HUES6 (cell line): Measurements from ENCODE around the gene COL18A1.

ENCODE experiments used
- H3K27ac ChIP-seq: 2 replicates; pipeline ENCODE4 v1.7.0; 2013; ENCODE audit warnings: low read depth, mild to moderate bottlenecking, low read length, inconsistent platforms
- H3K27me3 ChIP-seq: 2 replicates; pipeline ENCODE4 v1.6.1; 2013; ENCODE audit warnings: low read length; ENCODE audit not compliant: control insufficient read depth, insufficient read depth
- H3K36me3 ChIP-seq: 2 replicates; pipeline ENCODE4 v1.6.1; 2013; ENCODE audit warnings: low read length; ENCODE audit not compliant: control insufficient read depth, insufficient read depth
- H3K4me1 ChIP-seq: 2 replicates; pipeline ENCODE4 v1.6.1; 2013; ENCODE audit warnings: low read length; ENCODE audit not compliant: control insufficient read depth, insufficient read depth
- H3K4me3 ChIP-seq: 2 replicates; pipeline ENCODE4 v1.5.1; 2013; ENCODE audit warnings: low read depth, low read length
- H3K9ac ChIP-seq: one replicate; pipeline ENCODE4 v1.6.1; 2013; ENCODE audit warnings: mild to moderate bottlenecking, low read length
- H3K9me3 ChIP-seq: 2 replicates; pipeline ENCODE4 v1.6.1; 2013; ENCODE audit warnings: low read depth, low read length; ENCODE audit not compliant: control insufficient read depth, insufficient read depth

COL18A1 gene

GRCh38 chr21:45492765-45493164 lies 87.8 kb downstream of the COL18A1 start:
- Histone ChIP-seq H3K4me3 (no peak overlapping the region), H3K36me3 (peaks cover 81% of the 10 kb centered on the region), H3K4me1 (peaks cover 18% of the 10 kb centered on the region), H3K27me3 (no peaks in the 10 kb centered on the region), H3K9me3 (no peaks in the 10 kb centered on the region), H3K27ac (no peak overlapping the region), H3K9ac (no peak overlapping the region)

GRCh38 chr21:45493401-45494001 lies 88.5 kb downstream of the COL18A1 start:
- Histone ChIP-seq H3K4me3 (no peak overlapping the region), H3K36me3 (peaks cover 82% of the 10 kb centered on the region), H3K27me3 (no peaks in the 10 kb centered on the region), H3K9ac (no peak overlapping the region), H3K27ac (no peak overlapping the region; the same call in 1 of the 2 replicates), H3K4me1 (peaks cover 11% of the 10 kb centered on the region), H3K9me3 (no peaks in the 10 kb centered on the region)

GRCh38 chr21:45494135-45494850 lies 89.3 kb downstream of the COL18A1 start:
- Histone ChIP-seq H3K27ac (no peak overlapping the region; the same call in 1 of the 2 replicates), H3K27me3 (no peaks in the 10 kb centered on the region), H3K4me3 (no peak overlapping the region), H3K9me3 (no peaks in the 10 kb centered on the region), H3K36me3 (peaks cover 88% of the 10 kb centered on the region), H3K9ac (no peak overlapping the region), H3K4me1 (peaks cover 3% of the 10 kb centered on the region; the same call in 1 of the 2 replicates)

GRCh38 chr21:45494851-45495680 lies 90.1 kb downstream of the COL18A1 start:
- Histone ChIP-seq H3K9ac (no peak overlapping the region), H3K36me3 (peaks cover 94% of the 10 kb centered on the region), H3K4me3 (no peak overlapping the region), H3K9me3 (no peaks in the 10 kb centered on the region), H3K27me3 (no peaks in the 10 kb centered on the region), H3K4me1 (no peaks in the 10 kb centered on the region), H3K27ac (no peak overlapping the region)

- Histone ChIP-seq H3K27ac (no peak overlapping the region), H3K9me3 (no peaks in the 10 kb centered on the region), H3K4me3 (no peak overlapping the region), H3K36me3 (peaks cover 84% of the 10 kb centered on the region), H3K4me1 (no peaks in the 10 kb centered on the region), H3K9ac (no peak overlapping the region), H3K27me3 (no peaks in the 10 kb centered on the region)
These were observed 91.4 kb downstream of the COL18A1 start for GRCh38 chr21:45496151-45496967.

GRCh38 chr21:45496968-45497845 lies 92.2 kb downstream of the COL18A1 start:
- H3K9ac ChIP-seq: no peak overlapping the region
- no peaks in the 10 kb centered on the region for H3K9me3 ChIP-seq
- H3K27ac ChIP-seq: no peak overlapping the region
- H3K4me1 ChIP-seq: no peaks in the 10 kb centered on the region
- H3K4me3 ChIP-seq: no peak overlapping the region
- peaks cover 80% of the 10 kb centered on the region for H3K36me3 ChIP-seq
- H3K27me3 ChIP-seq: no peaks in the 10 kb centered on the region

GRCh38 chr21:45497846-45498645 lies 93.1 kb downstream of the COL18A1 start:
- Histone ChIP-seq H3K9me3 (no peaks in the 10 kb centered on the region), H3K4me1 (no peaks in the 10 kb centered on the region), H3K9ac (no peak overlapping the region), H3K4me3 (no peak overlapping the region), H3K27ac (no peak overlapping the region), H3K27me3 (no peaks in the 10 kb centered on the region), H3K36me3 (peaks cover 78% of the 10 kb centered on the region)

- Histone ChIP-seq H3K27ac (no peak overlapping the region), H3K9ac (no peak overlapping the region), H3K36me3 (peaks cover 72% of the 10 kb centered on the region), H3K4me3 (no peak overlapping the region), H3K9me3 (no peaks in the 10 kb centered on the region), H3K27me3 (no peaks in the 10 kb centered on the region), H3K4me1 (no peaks in the 10 kb centered on the region)
These were observed 93.7 kb downstream of the COL18A1 start for GRCh38 chr21:45498646-45499000.

- Histone ChIP-seq H3K27ac (no peak overlapping the region), H3K9ac (no peak overlapping the region), H3K4me1 (no peaks in the 10 kb centered on the region), H3K4me3 (no peak overlapping the region), H3K27me3 (no peaks in the 10 kb centered on the region), H3K36me3 (peaks cover 70% of the 10 kb centered on the region), H3K9me3 (no peaks in the 10 kb centered on the region)
These were observed 94.3 kb downstream of the COL18A1 start for GRCh38 chr21:45499201-45499750.
